ENCODE data around the gene TRABD2B. TPM values are rescaled to one million over a fixed set of nuclear protein-coding genes. Genes with fewer than 3 reads are reported as not detected.

The TRABD2B gene
- total and polyA plus RNA-seq, 3 experiments from 2014 or later = not detected

DNA sequence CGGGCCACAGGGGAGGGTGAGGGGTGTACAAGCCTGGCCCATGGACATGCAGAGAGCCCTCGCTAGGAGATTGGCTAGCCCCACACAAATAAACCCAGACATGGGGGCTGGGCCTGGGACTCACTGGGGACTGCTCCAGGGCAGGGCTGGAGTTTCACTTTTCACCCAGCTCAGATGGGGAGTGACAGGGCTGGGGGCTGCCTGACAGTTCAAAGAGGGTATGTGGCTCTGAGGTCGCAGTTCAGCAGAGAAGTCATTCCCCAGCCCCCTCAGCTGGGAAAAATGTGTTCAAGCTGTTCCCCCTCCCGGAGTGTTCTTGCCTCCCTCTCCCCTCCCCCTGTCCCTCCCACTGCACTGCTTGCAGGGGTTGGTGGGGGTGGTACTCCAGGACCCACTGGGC is 277.1 kb downstream of the TRABD2B start:
- Histone ChIP-seq H3K4me3 (ENCODE audit: low read length) (no peak overlapping the region), H3K27me3 (ENCODE audit: insufficient read depth, low read length, poor library complexity, severe bottlenecking) (peaks cover 28% of the 10 kb centered on the region), H3K9me3 (ENCODE audit: low read length) (no peaks in the 10 kb centered on the region), H3K36me3 (ENCODE audit: insufficient read depth, low read length) (no peaks in the 10 kb centered on the region), H3K4me1 (ENCODE audit: insufficient read depth, low read length) (no peaks in the 10 kb centered on the region), H3K27ac (ENCODE audit: low read depth, low read length) (no peak overlapping the region)
- Mint-ChIP-seq H3K4me1 (no peaks in the 10 kb centered on the region), H3K27me3 (peaks cover 42 to 75% of the 10 kb centered on the region in 2 donors), H3K4me3 (no peak overlapping the region), H3K36me3 (no peaks in the 10 kb centered on the region), H3K27ac (peak overlapping the region in 1 of 8 donors; percentile 8), H3K9me3 (no peaks in the 10 kb centered on the region)
- DNase-seq = no peak
- CTCF ChIA-PET = interaction anchor here (1.7 kb wide), 1 partner anchor 9 kb away, joined by 12 read pairs; no protein-coding TSS in a partner anchor
- POLR2A ChIA-PET = no interaction called here

DNA sequence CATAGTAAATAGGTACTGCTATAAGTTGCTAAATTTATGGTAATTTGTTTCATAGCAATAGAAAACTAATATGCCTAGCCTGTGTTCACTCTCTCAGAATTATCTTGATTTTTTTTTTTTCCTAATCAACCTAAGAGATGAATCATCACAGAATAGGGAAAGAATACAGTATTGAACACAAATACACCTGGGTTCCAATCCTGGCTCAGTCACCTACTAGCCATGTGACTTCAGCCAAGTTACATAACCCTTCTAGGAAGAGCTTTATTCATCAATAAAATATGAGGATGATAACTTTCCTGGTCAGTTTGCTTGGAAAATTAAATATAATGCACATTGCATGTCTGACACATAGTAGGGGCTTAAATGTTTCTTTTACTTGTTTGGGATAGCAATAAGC is 279.8 kb downstream of the TRABD2B start:
- Histone ChIP-seq H3K36me3 (ENCODE audit: insufficient read depth, low read length) (no peaks in the 10 kb centered on the region), H3K27ac (ENCODE audit: low read depth, low read length) (no peak overlapping the region), H3K4me3 (ENCODE audit: low read length) (no peak overlapping the region), H3K27me3 (ENCODE audit: insufficient read depth, low read length, poor library complexity, severe bottlenecking) (peaks cover 18% of the 10 kb centered on the region), H3K9me3 (ENCODE audit: low read length) (no peaks in the 10 kb centered on the region), H3K4me1 (ENCODE audit: insufficient read depth, low read length) (no peaks in the 10 kb centered on the region)
- H3K36me3 Mint-ChIP-seq = no peaks in the 10 kb centered on the region
- H3K27me3 Mint-ChIP-seq = peaks cover 53 to 79% of the 10 kb centered on the region in 2 donors
- no peaks in the 10 kb centered on the region for H3K4me1 Mint-ChIP-seq
- H3K9me3 Mint-ChIP-seq = no peaks in the 10 kb centered on the region
- ChIA-PET CTCF (interaction anchor here (1.2 to 1.3 kb wide), 2 partner anchors 9 to 329 kb away, joined by 3 to 4 read pairs; no protein-coding TSS in a partner anchor), POLR2A (no interaction called here)
- DNase-seq = no peak
- no peak overlapping the region for H3K4me3 Mint-ChIP-seq
- no peak overlapping the region for H3K27ac Mint-ChIP-seq

DNA sequence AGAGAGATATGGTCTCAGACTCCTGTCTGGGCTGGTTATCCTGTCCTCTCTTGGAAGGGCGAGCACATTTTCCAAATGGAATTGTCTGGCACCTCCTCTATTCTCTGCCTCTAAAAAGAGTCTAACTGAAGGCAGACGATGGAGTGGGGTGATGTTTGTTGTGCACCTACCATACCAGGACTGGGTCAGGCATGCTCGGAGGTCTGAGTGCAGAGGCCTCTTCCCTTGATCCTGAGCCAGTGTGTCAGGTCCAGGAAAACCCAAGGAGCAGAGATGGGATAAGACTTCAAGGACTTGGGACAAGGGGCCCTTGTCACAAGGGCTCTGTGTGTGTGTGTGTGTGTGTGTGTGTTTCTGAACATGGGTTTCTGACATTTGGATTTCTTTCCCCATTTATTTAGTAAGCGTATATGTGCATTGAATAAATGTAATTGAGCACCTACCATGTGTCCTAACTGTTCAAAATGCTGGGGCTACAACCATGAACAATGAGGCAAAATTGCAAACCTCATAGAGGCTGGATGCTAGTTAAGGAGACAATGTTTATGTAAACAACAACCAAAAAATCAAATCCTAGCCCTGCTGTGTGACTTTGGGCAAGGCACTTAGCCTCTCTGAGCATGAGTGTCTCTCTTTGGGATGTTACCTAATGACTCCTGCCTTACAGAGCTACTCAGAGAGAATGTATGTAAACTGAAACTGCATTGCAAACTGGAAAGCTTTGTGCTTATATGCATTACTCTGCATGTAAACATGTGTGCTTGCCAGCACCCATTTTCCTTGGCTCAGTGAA is 283.0 kb downstream of the TRABD2B start:
- Histone ChIP-seq H3K9me3 (ENCODE audit: low read length) (no peaks in the 10 kb centered on the region), H3K27me3 (ENCODE audit: insufficient read depth, low read length, poor library complexity, severe bottlenecking) (peaks cover 38% of the 10 kb centered on the region), H3K4me3 (ENCODE audit: low read length) (no peak overlapping the region), H3K27ac (ENCODE audit: low read depth, low read length) (no peak overlapping the region), H3K36me3 (ENCODE audit: insufficient read depth, low read length) (no peaks in the 10 kb centered on the region), H3K4me1 (ENCODE audit: insufficient read depth, low read length) (peaks cover 10% of the 10 kb centered on the region)
- no peak overlapping the region for H3K27ac Mint-ChIP-seq
- H3K4me1 Mint-ChIP-seq = peaks cover 3 to 14% (median 3%) of the 10 kb centered on the region in 3 donors
- ChIA-PET CTCF (interaction anchor here (1.1 kb wide), 1 partner anchor 276 kb away, joined by 4 read pairs; the partner anchor contains the start of gene FOXD2), POLR2A (no interaction called here)
- no peaks in the 10 kb centered on the region for H3K36me3 Mint-ChIP-seq
- H3K9me3 Mint-ChIP-seq = no peaks in the 10 kb centered on the region
- H3K4me3 Mint-ChIP-seq = no peak overlapping the region
- peaks cover 60 to 76% of the 10 kb centered on the region in 2 donors for H3K27me3 Mint-ChIP-seq
- DNase-seq = no peak

DNA sequence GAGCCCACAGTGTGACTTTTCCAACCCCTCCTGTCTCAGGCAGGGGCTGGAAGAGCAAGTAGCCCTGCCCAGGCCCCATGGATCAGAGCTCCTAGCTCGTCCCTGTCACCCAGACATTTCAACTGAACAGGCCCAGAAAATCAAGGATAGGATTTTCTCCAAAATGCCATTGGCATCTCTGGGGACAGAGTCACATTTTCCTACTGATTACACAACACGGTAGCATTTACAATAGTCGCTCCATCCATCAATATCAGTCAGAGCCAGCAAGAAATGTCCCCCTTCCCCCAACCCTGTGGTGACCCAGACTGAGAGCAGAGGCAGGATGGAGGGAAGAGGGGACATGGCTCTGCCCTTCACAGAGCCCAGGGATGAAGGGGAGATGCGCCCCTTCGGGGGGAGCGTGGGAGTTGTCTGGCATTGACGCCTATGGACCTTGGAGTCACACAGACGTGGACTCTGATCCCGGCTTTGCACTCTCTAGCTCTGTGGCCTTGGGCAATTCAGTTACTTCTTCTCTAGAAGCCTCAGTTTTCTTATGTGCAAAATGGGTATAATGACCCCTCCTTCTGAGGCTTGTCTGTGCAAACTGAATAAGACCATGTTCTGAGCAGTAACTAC is 283.7 kb downstream of the TRABD2B start:
- no peaks in the 10 kb centered on the region for H3K9me3 ChIP-seq (ENCODE audit: low read length)
- H3K27ac ChIP-seq (ENCODE audit: low read depth, low read length) = no peak overlapping the region
- no peaks in the 10 kb centered on the region for H3K36me3 ChIP-seq (ENCODE audit: insufficient read depth, low read length)
- no peaks in the 10 kb centered on the region for H3K9me3 Mint-ChIP-seq
- H3K27ac Mint-ChIP-seq = no peak overlapping the region
- H3K4me3 ChIP-seq (ENCODE audit: low read length) = no peak overlapping the region
- ChIA-PET POLR2A (no interaction called here), CTCF (interaction anchor here (1.1 kb wide), 2 partner anchors 13 to 276 kb away, joined by 4 read pairs; partner anchors contain the start of gene FOXD2)
- peaks cover 59 to 72% of the 10 kb centered on the region in 2 donors for H3K27me3 Mint-ChIP-seq
- H3K27me3 ChIP-seq (ENCODE audit: insufficient read depth, low read length, poor library complexity, severe bottlenecking) = peaks cover 45% of the 10 kb centered on the region
- no peak for DNase-seq
- peaks cover 10% of the 10 kb centered on the region for H3K4me1 ChIP-seq (ENCODE audit: insufficient read depth, low read length)
- no peak overlapping the region for H3K4me3 Mint-ChIP-seq
- H3K36me3 Mint-ChIP-seq = no peaks in the 10 kb centered on the region
- H3K4me1 Mint-ChIP-seq = peaks cover 3 to 21% (median 3%) of the 10 kb centered on the region in 3 donors

DNA sequence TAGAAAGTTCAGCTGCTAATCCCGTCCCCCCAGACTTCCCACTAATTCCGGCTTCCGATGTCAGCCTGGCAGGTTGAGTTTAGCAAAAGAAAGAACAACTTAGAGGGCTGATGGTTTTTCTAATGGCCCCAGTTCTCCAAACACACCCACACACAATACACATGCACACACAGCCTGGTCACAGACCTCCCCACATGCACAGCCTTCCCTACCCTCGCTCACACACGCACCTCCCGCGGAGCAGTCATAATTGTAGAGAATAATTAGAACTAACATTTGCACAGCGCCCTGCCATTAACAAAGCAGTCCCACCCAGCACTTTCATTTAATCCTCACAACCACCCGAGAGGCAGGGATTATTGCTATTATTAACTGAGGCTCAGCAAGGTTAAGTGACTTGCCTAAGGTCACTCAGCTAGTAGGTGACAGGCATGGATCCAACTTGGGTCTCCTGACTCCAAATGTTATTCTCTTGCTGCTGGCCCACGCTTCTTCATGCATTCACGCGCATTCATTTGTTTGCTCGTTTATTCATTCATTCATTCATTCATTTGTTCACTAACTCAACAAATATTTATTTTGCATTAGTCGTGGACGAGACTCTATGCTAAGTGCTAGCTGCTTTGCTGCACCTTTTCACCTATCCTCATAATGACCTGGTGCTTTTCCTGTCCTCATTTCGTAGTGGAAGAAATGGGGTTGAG is 284.4 kb downstream of the TRABD2B start:
- no peak for DNase-seq
- POLR2A ChIA-PET = no interaction called here
- CTCF ChIA-PET = interaction anchor here (1.1 to 4.5 kb wide), 3 partner anchors 14 to 275 kb away, joined by 4 to 31 read pairs (median 4); partner anchors contain the start of gene FOXD2

DNA sequence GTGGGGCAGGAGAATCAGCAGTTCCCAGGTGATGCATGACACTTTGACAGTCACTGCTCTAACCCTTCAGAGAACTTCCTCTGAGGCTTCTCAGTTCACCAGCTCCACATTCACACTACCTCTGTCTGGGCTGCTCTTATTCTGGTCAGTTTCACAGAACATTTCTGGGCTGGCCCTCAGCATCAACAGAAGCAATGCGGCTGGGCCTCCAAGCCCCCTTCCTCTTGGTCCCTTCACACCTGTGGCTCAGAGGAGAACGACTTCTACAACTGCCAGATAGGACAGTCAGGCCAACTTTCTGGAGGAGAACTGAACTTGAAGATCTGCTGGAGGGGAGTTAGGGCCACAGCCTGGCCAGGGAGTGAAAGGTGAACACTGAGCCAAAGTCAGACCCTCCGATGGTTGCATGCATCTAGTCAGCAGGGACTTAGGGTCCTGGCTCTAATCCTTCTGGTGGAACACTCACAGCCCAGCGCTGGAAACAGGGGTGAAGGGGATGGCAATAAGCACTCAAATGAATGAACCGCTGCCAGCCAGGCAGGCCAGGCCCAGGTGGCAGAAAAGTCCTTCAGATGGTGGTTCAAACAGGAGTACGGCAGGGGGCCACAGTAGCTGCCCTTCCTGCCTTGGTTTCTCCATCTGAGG is 285.2 kb downstream of the TRABD2B start:
- Mint-ChIP-seq H3K4me3 (peak overlapping the region in 1 of 7 donors; percentile 20), H3K4me1 (peaks cover 7 to 24% (median 7%) of the 10 kb centered on the region in 3 donors), H3K27ac (no peak overlapping the region), H3K36me3 (no peaks in the 10 kb centered on the region), H3K27me3 (peaks cover 62 to 76% of the 10 kb centered on the region in 2 donors), H3K9me3 (no peaks in the 10 kb centered on the region)
- ChIA-PET CTCF (interaction anchor here (1.1 to 4.5 kb wide), 5 partner anchors 8 to 533 kb away, joined by 3 to 31 read pairs (median 12); partner anchors contain the start of gene FOXD2), POLR2A (no interaction called here)
- Histone ChIP-seq H3K9me3 (ENCODE audit: low read length) (no peaks in the 10 kb centered on the region), H3K36me3 (ENCODE audit: insufficient read depth, low read length) (no peaks in the 10 kb centered on the region), H3K27ac (ENCODE audit: low read depth, low read length) (no peak overlapping the region), H3K4me3 (ENCODE audit: low read length) (no peak overlapping the region), H3K4me1 (ENCODE audit: insufficient read depth, low read length) (peaks cover 10% of the 10 kb centered on the region), H3K27me3 (ENCODE audit: insufficient read depth, low read length, poor library complexity, severe bottlenecking) (peaks cover 40% of the 10 kb centered on the region)
- no peak for DNase-seq

More for the DNA sequence above, 284.4 kb downstream of the TRABD2B start:
- Mint-ChIP-seq H3K9me3 (no peaks in the 10 kb centered on the region), H3K36me3 (no peaks in the 10 kb centered on the region), H3K4me1 (peaks cover 7 to 24% (median 7%) of the 10 kb centered on the region in 3 donors), H3K4me3 (peak overlapping the region in 1 of 7 donors; percentile 60), H3K27ac (no peak overlapping the region), H3K27me3 (peaks cover 58 to 76% of the 10 kb centered on the region in 2 donors)
- Histone ChIP-seq H3K4me1 (ENCODE audit: insufficient read depth, low read length) (peaks cover 10% of the 10 kb centered on the region), H3K27ac (ENCODE audit: low read depth, low read length) (no peak overlapping the region), H3K36me3 (ENCODE audit: insufficient read depth, low read length) (no peaks in the 10 kb centered on the region), H3K9me3 (ENCODE audit: low read length) (no peaks in the 10 kb centered on the region), H3K27me3 (ENCODE audit: insufficient read depth, low read length, poor library complexity, severe bottlenecking) (peaks cover 43% of the 10 kb centered on the region), H3K4me3 (ENCODE audit: low read length) (no peak overlapping the region)

DNA sequence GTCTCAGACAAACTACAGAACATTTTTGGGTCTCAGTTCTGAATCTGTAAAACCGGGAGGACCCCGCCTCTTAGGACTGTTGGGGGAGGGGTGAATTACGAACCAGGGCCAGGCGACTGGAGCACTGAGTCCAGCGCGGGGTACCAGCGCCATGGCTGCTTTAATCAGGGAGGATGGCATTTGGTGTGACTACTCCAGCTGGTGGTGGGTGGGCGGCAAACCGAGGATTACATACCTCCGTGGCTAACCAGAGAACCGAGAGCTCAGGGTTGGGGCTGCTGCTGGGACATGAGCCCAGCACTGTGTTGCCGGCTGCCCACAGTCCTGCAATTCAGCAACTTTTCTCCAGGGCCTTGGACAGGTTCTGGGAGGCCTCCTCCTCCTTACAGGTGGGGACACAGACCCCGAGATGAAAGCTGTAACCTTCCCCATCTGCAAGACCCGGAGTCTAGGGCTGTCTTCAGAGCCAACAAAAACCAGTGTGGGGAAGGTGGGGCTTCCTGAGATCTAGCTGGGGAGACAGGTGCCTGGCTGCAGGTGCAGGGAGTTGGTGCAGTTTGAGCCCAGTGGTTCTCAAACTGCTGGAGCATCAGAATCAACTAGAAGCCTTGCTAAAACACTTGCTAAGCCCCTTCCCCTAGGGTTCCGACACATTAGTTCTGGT is 285.9 kb downstream of the TRABD2B start:
- Histone ChIP-seq H3K4me3 (ENCODE audit: low read length) (no peak overlapping the region), H3K36me3 (ENCODE audit: insufficient read depth, low read length) (no peaks in the 10 kb centered on the region), H3K4me1 (ENCODE audit: insufficient read depth, low read length) (peaks cover 10% of the 10 kb centered on the region), H3K27me3 (ENCODE audit: insufficient read depth, low read length, poor library complexity, severe bottlenecking) (peaks cover 40% of the 10 kb centered on the region), H3K9me3 (ENCODE audit: low read length) (no peaks in the 10 kb centered on the region), H3K27ac (ENCODE audit: low read depth, low read length) (no peak overlapping the region)
- Mint-ChIP-seq H3K27me3 (peaks cover 65 to 75% of the 10 kb centered on the region in 2 donors), H3K36me3 (no peaks in the 10 kb centered on the region), H3K27ac (no peak overlapping the region), H3K4me1 (peaks cover 7 to 24% (median 7%) of the 10 kb centered on the region in 3 donors), H3K9me3 (no peaks in the 10 kb centered on the region), H3K4me3 (peak overlapping the region in 1 of 7 donors; percentile 38)
- DNase-seq = no peak
- CTCF ChIA-PET = interaction anchor here (1.1 to 4.5 kb wide), 9 partner anchors 9 to 532 kb away, joined by 3 to 31 read pairs (median 5); partner anchors contain the start of gene FOXD2
- POLR2A ChIA-PET = no interaction called here

Measured in CD8-positive, alpha-beta memory T cell (primary cell).